Activated CD4-positive, alpha-beta T cell treated with anti-CD3 and anti-CD28 coated beads, Interleukin-2, amount 10 ng/mL, durations not matched to agents 24 days and 14 days (primary cell): Measurements from ENCODE around the gene USP30. TPM values are rescaled to one million over a fixed set of nuclear protein-coding genes. Genes with fewer than 3 reads are reported as not detected.

Experiments used
- DNase-seq: peaks from one replicate; pipeline ENCODE4 v3.0.0; 2022
- H3K27ac Mint-ChIP-seq: one replicate; pipeline ENCODE4 v1.8.0; 2022; ENCODE audit warnings: mild to moderate bottlenecking, mixed read lengths
- H3K27me3 Mint-ChIP-seq: one replicate; pipeline ENCODE4 v1.8.0; 2022; ENCODE audit warnings: mixed read lengths
- H3K36me3 Mint-ChIP-seq: one replicate; pipeline ENCODE4 v1.8.0; 2022; ENCODE audit warnings: low read depth, mild to moderate bottlenecking, mixed read lengths
- H3K4me1 Mint-ChIP-seq: one replicate; pipeline ENCODE4 v1.8.0; 2021; ENCODE audit warnings: mixed read lengths
- H3K4me3 Mint-ChIP-seq: one replicate; pipeline ENCODE4 v1.8.0; 2022; ENCODE audit warnings: mild to moderate bottlenecking, moderate library complexity, mixed read lengths
- H3K9me3 Mint-ChIP-seq: one replicate; pipeline ENCODE4 v1.8.0; 2021; ENCODE audit warnings: mixed read lengths
- intact Hi-C: fragments of 100-400 bp; cut with micrococcal nuclease; formaldehyde crosslinking; loops from one replicate; pipeline ENCODE4 v1.15.1; 2023
- total RNA-seq: library from RNA; stranded (reverse); gene quantifications from 2 replicates; pipeline ENCODE4 v1.2.3, GENCODE V29; 2022

Gene USP30
- total RNA-seq, 1 donor from 2014 or later: 6.6 TPM

DNA sequence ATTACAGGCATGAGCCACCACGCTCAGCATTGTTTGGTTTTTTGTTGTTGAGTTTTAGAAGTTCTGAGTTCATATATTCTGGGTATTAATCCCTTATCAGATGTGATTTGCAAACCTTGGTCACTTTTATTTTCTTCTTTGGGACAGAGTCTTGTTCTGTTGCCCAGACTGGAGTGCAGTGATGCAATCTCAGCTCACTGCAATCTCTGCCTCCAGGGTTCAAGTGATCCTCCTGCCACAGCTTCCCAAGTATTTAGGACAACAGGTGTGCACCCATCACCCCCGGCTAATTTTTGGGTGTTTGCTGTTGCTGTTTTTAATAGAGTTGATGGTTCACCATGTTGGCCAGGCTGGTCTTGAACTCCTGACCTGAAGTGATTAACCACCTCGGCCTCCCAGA lies 11.8 kb downstream of the USP30 start:
- Mint-ChIP-seq H3K4me1 (peaks cover 4% of the 10 kb centered on the region), H3K27ac (no peak overlapping the region), H3K4me3 (no peak overlapping the region), H3K9me3 (no peaks in the 10 kb centered on the region), H3K27me3 (no peaks in the 10 kb centered on the region), H3K36me3 (peaks cover 3% of the 10 kb centered on the region)
- DNase-seq: no peak
- intact Hi-C loops: no loop called here

GRCh38 chr12:109065154-109065852 lies 12.9 kb downstream of the USP30 start:
- peaks cover 3% of the 10 kb centered on the region for H3K36me3 Mint-ChIP-seq
- no peak overlapping the region for H3K4me3 Mint-ChIP-seq
- no peak overlapping the region for H3K27ac Mint-ChIP-seq
- peaks cover 4% of the 10 kb centered on the region for H3K4me1 Mint-ChIP-seq
- DNase-seq: no peak
- H3K9me3 Mint-ChIP-seq: no peaks in the 10 kb centered on the region
- no peaks in the 10 kb centered on the region for H3K27me3 Mint-ChIP-seq
- intact Hi-C loops: no loop called here

- H3K4me3 Mint-ChIP-seq: no peak overlapping the region
- intact Hi-C loops: no loop called here
- peaks cover 4% of the 10 kb centered on the region for H3K4me1 Mint-ChIP-seq
- no peaks in the 10 kb centered on the region for H3K27me3 Mint-ChIP-seq
- no peak for DNase-seq
- no peak overlapping the region for H3K27ac Mint-ChIP-seq
- no peaks in the 10 kb centered on the region for H3K9me3 Mint-ChIP-seq
- H3K36me3 Mint-ChIP-seq: peaks cover 3% of the 10 kb centered on the region
Observed at GRCh38 chr12:109065853-109066193, 13.4 kb downstream of the USP30 start.

GRCh38 chr12:109069307-109070271 lies 17.2 kb downstream of the USP30 start:
- no peak for DNase-seq
- H3K4me1 Mint-ChIP-seq: no peaks in the 10 kb centered on the region
- no peak overlapping the region for H3K27ac Mint-ChIP-seq
- intact Hi-C loops: no loop called here
- H3K36me3 Mint-ChIP-seq: peaks cover 9% of the 10 kb centered on the region
- H3K4me3 Mint-ChIP-seq: no peak overlapping the region
- no peaks in the 10 kb centered on the region for H3K27me3 Mint-ChIP-seq
- H3K9me3 Mint-ChIP-seq: no peaks in the 10 kb centered on the region

DNA sequence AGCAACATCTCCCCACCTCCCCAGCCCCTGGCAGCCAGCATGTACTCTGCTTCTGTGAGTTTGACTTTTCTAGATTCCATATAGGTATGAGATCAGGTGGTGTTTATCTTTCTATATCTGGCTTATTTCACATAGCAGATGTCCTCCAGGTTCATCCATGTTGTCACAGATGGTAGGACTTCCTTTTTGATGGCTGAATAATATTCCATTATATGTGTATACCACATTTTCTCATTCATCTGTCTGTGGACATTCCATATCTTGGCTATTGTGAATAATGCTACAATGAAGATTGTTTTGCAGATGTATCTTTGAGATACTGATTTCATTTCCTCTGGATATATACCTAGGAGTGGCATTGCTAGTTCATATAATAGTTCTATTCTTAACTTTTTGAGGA lies 22.5 kb downstream of the USP30 start:
- H3K4me1 Mint-ChIP-seq: no peaks in the 10 kb centered on the region
- H3K27me3 Mint-ChIP-seq: no peaks in the 10 kb centered on the region
- peaks cover 3% of the 10 kb centered on the region for H3K9me3 Mint-ChIP-seq
- intact Hi-C loops: no loop called here
- H3K36me3 Mint-ChIP-seq: peaks cover 34% of the 10 kb centered on the region
- no peak overlapping the region for H3K27ac Mint-ChIP-seq
- H3K4me3 Mint-ChIP-seq: no peak overlapping the region
- DNase-seq: no peak

DNA sequence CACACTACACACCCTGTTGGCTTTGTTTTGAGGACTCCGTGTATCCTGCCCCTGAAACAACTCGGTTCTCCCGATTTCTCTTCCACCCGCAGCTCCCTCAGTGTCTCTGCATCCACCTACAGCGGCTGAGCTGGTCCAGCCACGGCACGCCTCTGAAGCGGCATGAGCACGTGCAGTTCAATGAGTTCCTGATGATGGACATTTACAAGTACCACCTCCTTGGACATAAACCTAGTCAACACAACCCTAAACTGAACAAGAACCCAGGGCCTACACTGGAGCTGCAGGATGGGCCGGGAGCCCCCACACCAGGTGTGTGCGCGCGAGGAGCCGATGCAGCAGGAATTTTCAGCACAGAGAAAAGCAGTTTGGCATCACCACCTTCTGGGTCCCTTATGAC lies 30.4 kb downstream of the USP30 start:
- peaks cover 24% of the 10 kb centered on the region for H3K36me3 Mint-ChIP-seq
- no peak for DNase-seq
- H3K9me3 Mint-ChIP-seq: peaks cover 3% of the 10 kb centered on the region
- intact Hi-C loops: no loop called here
- H3K27ac Mint-ChIP-seq: no peak overlapping the region
- H3K27me3 Mint-ChIP-seq: no peaks in the 10 kb centered on the region
- H3K4me1 Mint-ChIP-seq: no peaks in the 10 kb centered on the region
- no peak overlapping the region for H3K4me3 Mint-ChIP-seq

- DNase-seq: no peak
- Mint-ChIP-seq H3K9me3 (no peaks in the 10 kb centered on the region), H3K27ac (no peak overlapping the region), H3K36me3 (peaks cover 27% of the 10 kb centered on the region), H3K4me3 (no peak overlapping the region), H3K27me3 (no peaks in the 10 kb centered on the region), H3K4me1 (peaks cover 3% of the 10 kb centered on the region)
- intact Hi-C loops: no loop called here
Observed at GRCh38 chr12:109084425-109084824, 32.0 kb downstream of the USP30 start.

DNA sequence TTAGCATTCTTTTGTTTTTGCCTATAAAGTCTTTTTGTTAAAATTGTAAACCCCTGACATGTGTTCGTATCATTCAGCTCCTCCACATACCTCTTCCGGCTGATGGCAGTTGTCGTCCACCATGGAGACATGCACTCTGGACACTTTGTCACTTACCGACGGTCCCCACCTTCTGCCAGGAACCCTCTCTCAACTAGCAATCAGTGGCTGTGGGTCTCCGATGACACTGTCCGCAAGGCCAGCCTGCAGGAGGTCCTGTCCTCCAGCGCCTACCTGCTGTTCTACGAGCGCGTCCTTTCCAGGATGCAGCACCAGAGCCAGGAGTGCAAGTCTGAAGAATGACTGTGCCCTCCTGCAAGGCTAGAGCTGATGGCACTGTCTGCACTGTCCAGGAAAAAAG lies 33.2 kb downstream of the USP30 start:
- intact Hi-C loops: no loop called here
- Mint-ChIP-seq H3K36me3 (peaks cover 29% of the 10 kb centered on the region), H3K4me3 (no peak overlapping the region), H3K27me3 (no peaks in the 10 kb centered on the region), H3K4me1 (peaks cover 7% of the 10 kb centered on the region), H3K9me3 (no peaks in the 10 kb centered on the region), H3K27ac (no peak overlapping the region)
- no peak for DNase-seq

DNA sequence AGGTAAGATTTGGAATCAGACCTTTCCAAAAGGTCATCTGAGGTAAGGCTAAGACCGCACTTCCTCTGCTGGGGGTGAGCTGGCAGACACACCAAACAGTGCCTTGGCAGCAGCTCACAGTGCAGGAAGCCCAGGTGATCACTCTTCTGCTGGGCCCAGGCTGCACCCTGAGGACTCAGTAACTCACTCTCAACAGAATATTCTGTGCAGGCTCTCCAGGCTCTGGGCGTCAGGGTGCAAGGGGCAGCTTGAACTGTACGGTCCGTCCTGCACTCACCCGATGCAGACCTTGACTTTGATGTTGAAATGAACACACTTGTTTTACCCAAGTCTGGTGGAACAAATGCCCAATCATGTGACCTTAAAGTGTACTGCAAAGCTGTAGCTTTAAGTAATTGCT lies 34.9 kb downstream of the USP30 start:
- intact Hi-C loops: no loop called here
- DNase-seq: no peak
- Mint-ChIP-seq H3K27me3 (no peaks in the 10 kb centered on the region), H3K27ac (no peak overlapping the region), H3K36me3 (peaks cover 30% of the 10 kb centered on the region), H3K4me1 (peaks cover 20% of the 10 kb centered on the region), H3K9me3 (no peaks in the 10 kb centered on the region), H3K4me3 (no peak overlapping the region)

- peaks cover 34% of the 10 kb centered on the region for H3K36me3 Mint-ChIP-seq
- H3K9me3 Mint-ChIP-seq: no peaks in the 10 kb centered on the region
- no peak for DNase-seq
- H3K27ac Mint-ChIP-seq: no peak overlapping the region
- H3K27me3 Mint-ChIP-seq: no peaks in the 10 kb centered on the region
- H3K4me1 Mint-ChIP-seq: peaks cover 34% of the 10 kb centered on the region
- no peak overlapping the region for H3K4me3 Mint-ChIP-seq
- intact Hi-C loops: no loop called here
Observed at GRCh38 chr12:109088818-109089217, 36.4 kb downstream of the USP30 start.

- Mint-ChIP-seq H3K27me3 (no peaks in the 10 kb centered on the region), H3K4me3 (no peak overlapping the region), H3K36me3 (peaks cover 34% of the 10 kb centered on the region), H3K27ac (no peak overlapping the region), H3K9me3 (no peaks in the 10 kb centered on the region), H3K4me1 (peaks cover 37% of the 10 kb centered on the region)
- intact Hi-C loops: loop anchor here (5.0 to 10.0 kb wide), 2 partner anchors 425 to 572 kb away; partner anchors contain the start of gene FICD
- no peak for DNase-seq
Observed at GRCh38 chr12:109089683-109090082, 37.3 kb downstream of the USP30 start.

DNA sequence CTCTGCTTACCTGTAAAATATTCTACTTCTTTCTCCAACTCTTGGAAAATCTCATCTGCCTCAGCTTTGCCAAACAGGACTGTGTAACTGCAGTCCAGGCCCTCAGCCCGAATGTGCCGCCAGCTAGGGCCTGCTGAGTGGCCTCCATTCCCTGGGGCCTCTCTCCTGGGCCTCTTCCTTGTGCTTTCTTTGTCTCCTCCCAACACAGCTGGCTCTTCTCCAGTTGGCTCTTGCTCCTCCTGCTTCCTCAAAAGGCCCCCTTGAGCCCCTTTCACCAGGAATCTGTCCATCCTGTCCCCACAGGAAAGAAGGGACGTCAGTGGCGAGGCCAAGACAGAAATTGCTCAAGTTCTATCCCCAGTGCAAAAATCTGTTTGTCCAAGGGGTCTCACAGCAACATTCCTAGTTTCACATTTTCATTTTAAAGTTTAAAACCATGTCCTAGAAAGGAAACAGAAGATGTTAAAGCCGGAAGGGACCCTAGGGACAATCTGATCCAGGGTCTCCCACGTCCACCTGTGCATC lies 40.2 kb downstream of the USP30 start:
- intact Hi-C loops: loop anchor here (1.0 to 10.0 kb wide), 7 partner anchors 40 to 575 kb away; partner anchors contain the start of genes FICD and USP30
- H3K4me1 Mint-ChIP-seq: peaks cover 39% of the 10 kb centered on the region
- peak overlapping the region; percentile 82 for H3K4me3 Mint-ChIP-seq
- H3K36me3 Mint-ChIP-seq: peaks cover 26% of the 10 kb centered on the region
- peak; percentile 62 for DNase-seq
- H3K27me3 Mint-ChIP-seq: no peaks in the 10 kb centered on the region
- H3K9me3 Mint-ChIP-seq: no peaks in the 10 kb centered on the region
- H3K27ac Mint-ChIP-seq: peak overlapping the region; percentile 84

DNA sequence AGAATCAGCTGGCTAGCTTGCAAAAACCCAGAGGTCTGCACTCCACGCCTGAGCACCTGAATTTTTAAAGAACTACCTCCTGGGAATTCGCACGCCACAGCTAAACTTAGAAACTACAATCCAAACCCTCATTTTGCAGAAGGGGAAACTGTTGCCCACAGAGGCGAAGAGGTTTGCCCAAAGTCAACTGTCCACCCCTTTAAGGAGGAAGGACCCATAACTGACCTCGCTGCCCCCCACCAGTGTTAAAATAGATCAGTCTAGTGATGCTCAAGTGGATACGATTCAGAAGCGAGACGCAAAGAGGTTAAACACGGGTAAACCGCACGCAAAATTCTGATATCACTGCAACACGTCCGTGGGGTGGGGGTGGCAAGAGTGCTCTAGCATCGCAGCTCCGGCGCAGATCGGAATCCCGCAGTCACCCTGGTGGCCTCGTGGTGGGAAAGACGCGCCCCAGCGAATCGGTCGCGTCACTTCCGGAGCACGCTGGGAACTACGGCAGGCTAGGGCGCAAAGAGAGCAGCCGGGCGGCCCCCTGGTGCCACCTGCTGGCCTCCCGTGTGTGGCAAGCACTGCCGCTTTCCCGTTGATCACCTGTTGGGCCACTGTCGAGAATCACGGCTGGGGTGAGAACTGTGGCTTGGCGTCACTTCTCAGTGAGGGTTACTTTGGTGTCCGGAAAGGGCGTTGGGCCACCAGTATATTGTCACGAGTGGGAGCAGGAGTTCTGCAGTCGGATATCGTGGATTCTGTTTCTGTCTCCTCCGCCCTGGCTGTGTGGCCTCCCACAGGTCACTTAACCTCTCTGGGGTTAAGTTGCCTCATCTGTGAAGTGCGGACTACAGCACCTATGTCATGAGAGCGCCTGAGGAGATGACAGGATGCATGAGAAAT lies 40.9 kb downstream of the USP30 start, which contains the start of gene ALKBH2:
ALKBH2 (minus strand) TSS at position 451 of the 897 bp plus-strand sequence. CDS start 686 bp downstream, outside the sequence.
- Mint-ChIP-seq H3K9me3 (no peaks in the 10 kb centered on the region), H3K27ac (peak within 1 kb of the TSS; percentile 84), H3K4me1 (peaks cover 40% of the 10 kb centered on the region), H3K4me3 (peak within 1 kb of the TSS; percentile 82), H3K27me3 (no peaks in the 10 kb centered on the region), H3K36me3 (peaks cover 25% of the 10 kb centered on the region)
- peak; percentile 98 for DNase-seq
- intact Hi-C loops: loop anchor here (1.0 to 10.0 kb wide), 7 partner anchors 41 to 576 kb away; partner anchors contain the start of genes FICD and USP30
